Lower leg skin (tissue), 4 donors: ENCODE data around the gene CDC42BPG. TPM values are rescaled to one million over a fixed set of nuclear protein-coding genes. Genes with fewer than 3 reads are reported as not detected.
A peak's percentile ranks its signal among the peaks of the same experiment; 100 is the strongest.

Experiments used
- DNase-seq, 2 donors: peaks; one replicate each; pipeline ENCODE4 v3.0.0-alpha.2; 2019; ENCODE audit warnings: low spot score in 2 of 2
- H3K4me3 ChIP-seq: fragments of 200-600 bp; sonication (generic); 2 replicates; pipeline ENCODE4 v1.5.1; 2017; ENCODE audit warnings: mild to moderate bottlenecking, low read depth; ENCODE audit not compliant: poor library complexity, severe bottlenecking
- CTCF ChIP-seq, 3 donors: fragments of 450-650 bp; IDR thresholded peaks; one replicate each; pipeline ENCODE4 v1.5.1; 2016; ENCODE audit warnings: antibody characterized with exemption in 3 of 3, mild to moderate bottlenecking in 3 of 3, moderate library complexity in 2 of 3
- POLR2A ChIP-seq, 2 donors: fragments of 450-650 bp; IDR thresholded peaks; one replicate each; pipeline ENCODE4 v1.6.1; 2016 to 2017; ENCODE audit warnings: antibody characterized with exemption in 2 of 2, mild to moderate bottlenecking in 1 of 2, moderate library complexity in 1 of 2
- WGBS, 2 donors: methylation state at CpG; one replicate each; pipeline ENCODE4 v1.1.5; 2018; 5-methylcytosine and 5-hydroxymethylcytosine counted together
- intact Hi-C: fragments of 100-400 bp; cut with DNase I; formaldehyde crosslinking; loops from one replicate; pipeline ENCODE4 v1.15.0; 2023; ENCODE audit warnings: low total_unique reads
- total RNA-seq, 4 donors: library from RNA; depleted of rRNA; stranded (reverse); fragments of >200 nt; gene quantifications; one replicate each; pipeline ENCODE4 v1.1.0, GENCODE V29; 2016

The CDC42BPG gene
- total RNA-seq, 4 donors from 2014 or later: 40.3 to 81.3 (median 50.1) TPM

GRCh38 chr11:64881476-64881875, 37.0 kb upstream of the CDC42BPG start:
- no peak for TF ChIP-seq CTCF (IDR thresholded peaks at IDR 0.05)
- no peak for TF ChIP-seq POLR2A (IDR thresholded peaks at IDR 0.05)
- no peak overlapping the region for H3K4me3 ChIP-seq
- no peak for DNase-seq
- intact Hi-C loops: no loop called here
- WGBS, 2 donors: 59 to 60% methylated on average over 8 of the region's 8 CpGs

DNA sequence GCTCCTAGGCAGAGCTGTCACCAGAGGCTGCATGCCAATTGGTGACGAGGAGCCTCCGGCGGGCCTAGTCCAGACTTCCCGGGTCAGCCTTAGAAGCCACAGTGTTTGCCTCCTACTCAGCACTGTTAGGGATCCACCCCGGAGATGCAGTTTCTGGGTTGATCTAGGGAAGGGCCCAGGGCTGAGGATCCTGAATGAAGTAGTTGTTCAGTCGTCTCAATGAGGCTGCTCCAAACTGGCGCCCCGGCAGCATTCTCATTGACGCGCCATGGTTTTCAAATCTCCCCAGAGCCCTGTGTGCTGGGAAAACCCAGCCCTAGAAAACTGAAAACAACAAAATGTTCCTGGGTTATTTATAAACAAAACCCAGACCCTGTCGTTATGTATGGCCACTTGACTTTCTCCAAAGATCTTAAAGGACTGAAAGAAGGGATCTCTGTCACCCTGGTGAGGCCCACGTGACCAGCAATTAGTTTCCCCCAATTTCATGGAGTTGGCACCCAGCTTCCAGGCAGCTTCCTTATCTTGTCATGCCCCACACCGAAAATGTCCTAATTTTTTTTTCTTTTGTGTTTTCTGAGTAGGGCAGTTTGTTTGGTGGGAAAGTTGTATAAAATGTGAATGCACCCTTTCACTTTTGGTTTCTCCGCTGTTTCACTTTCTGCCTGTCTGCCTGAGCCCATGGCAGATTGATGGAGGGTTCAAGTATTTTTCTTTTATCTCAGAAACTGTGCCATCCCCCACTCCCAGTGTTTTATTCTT, 36.0 kb upstream of the CDC42BPG start:
- TF ChIP-seq POLR2A (IDR thresholded peaks at IDR 0.05) (no peak), CTCF (IDR thresholded peaks at IDR 0.05) (no peak)
- no peak overlapping the region for H3K4me3 ChIP-seq
- 64 to 70% methylated on average over 12 to 14 of the region's 14 CpGs for WGBS, 2 donors
- intact Hi-C loops: no loop called here
- DNase-seq: peak in 1 of 2 donors; percentile 89

GRCh38 chr11:64879244-64879900, 34.9 kb upstream of the CDC42BPG start:
- peak in 1 of 2 donors; percentile 88 for DNase-seq
- H3K4me3 ChIP-seq: peak overlapping the region; percentile 47
- TF ChIP-seq CTCF (IDR thresholded peaks at IDR 0.05) (no peak), POLR2A (IDR thresholded peaks at IDR 0.05) (no peak)
- intact Hi-C loops: no loop called here
- WGBS, 2 donors: 20 to 22% methylated on average over 16 of the region's 16 CpGs

DNA sequence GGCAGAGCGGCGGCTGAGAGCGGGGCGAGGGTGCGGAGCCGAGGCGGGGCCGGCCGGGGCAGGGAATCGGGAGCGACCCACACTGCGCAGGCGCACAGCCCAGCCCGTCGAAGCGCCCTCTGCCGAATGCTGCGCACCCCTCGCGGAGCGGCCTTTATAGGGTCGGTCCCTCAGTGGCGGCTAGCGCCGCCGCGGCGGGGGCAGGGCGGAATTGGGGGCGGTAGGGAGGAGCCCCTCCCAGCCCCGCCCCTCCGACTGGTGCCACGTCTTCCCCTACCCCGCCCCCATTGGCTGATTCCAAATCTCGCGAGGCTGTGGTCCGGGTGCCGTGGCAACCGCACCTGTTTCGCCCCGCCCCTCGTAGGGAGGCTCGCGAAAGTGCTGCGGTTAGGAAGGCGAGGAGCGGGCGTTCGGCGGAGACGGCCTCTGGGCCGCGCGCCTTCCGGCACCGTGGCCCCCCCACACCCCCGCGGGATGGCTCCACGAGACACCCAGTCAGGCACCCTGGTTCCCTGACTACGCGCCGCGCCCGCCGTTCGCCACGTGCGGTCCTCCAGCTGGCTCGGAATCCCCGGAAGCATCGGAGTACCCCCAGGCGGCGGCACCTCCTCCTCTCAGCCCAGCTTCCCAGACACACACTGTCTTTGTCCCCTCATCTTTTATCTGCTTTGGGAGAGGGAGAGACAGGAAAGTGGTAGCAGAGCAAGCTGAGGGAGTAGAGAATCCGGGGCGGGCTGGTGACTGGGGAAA, 34.2 kb upstream of the CDC42BPG start, which contains the start of gene EHD1:
Gene EHD1, minus strand, starts transcription at position 128 of the 750 bp plus-strand sequence. CDS start 157 bp downstream, outside the sequence.
- peak within 1 kb of the TSS; percentile 65 for H3K4me3 ChIP-seq
- no peak for TF ChIP-seq CTCF (IDR thresholded peaks at IDR 0.05)
- peak in 1 of 2 donors; percentile 96 for TF ChIP-seq POLR2A (IDR thresholded peaks at IDR 0.05)
- intact Hi-C loops: no loop called here
- 0 to 1% methylated on average over 42 to 62 of the region's 75 CpGs for WGBS, 2 donors
- peak; percentile 98 to 100 for DNase-seq

DNA sequence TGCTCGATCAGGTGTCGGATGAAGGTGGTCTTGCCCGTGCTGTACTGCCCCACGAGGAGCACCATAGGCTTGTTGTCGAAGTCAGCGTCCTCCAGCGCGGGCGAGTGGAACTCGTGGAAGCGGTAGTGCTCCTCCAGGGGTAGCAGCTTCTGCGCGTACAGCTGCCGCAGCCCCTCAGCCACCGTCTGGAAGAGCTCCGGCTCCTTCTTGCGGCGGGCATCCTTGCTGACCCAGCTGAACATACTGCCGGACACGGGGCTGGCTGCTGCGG, 33.7 kb upstream of the CDC42BPG start:
- intact Hi-C loops: no loop called here
- DNase-seq: no peak
- TF ChIP-seq POLR2A (IDR thresholded peaks at IDR 0.05): no peak
- no peak for TF ChIP-seq CTCF (IDR thresholded peaks at IDR 0.05)
- H3K4me3 ChIP-seq: peak overlapping the region; percentile 65
- 0% methylated on average over 11 to 13 of the region's 21 CpGs for WGBS, 2 donors
